ENCODE measurements around the gene CRADD. TPM values are rescaled to one million over a fixed set of nuclear protein-coding genes. Genes with fewer than 3 reads are reported as not detected.

The CRADD gene
- total RNA-seq, 2 experiments from 2014 or later: 7.0 to 11.3 TPM

DNA sequence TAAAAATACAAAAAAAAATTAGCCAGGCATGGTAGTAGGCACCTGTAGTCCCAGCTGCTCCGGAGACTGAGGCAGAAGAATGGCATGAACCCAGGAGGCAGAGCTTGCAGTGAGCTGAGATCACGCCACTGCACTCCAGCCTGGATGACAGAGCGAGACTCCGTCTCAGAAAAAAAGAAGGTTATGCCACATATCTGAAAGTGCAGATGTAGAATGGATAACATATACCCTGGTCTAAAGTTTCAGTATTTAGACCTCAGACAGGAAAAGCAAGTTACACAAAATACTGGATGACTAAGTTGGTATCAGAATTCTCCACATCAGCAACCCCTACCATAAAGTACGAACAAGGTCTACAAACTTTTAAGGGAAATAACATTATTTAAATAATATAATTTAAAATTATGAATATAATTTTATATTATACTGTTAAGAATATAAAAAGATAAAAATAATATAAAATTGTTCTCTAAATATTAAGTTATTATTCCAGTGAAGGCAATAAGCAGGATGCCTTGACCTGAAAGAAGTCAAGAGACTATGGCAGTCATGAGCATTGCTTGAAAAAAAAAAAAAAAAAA, 169.9 kb downstream of the CRADD start:
- no peak for DNase-seq
- peak; percentile 31 for ATAC-seq
- no peaks in the 10 kb centered on the region for H3K27me3 Mint-ChIP-seq
- ChIA-PET POLR2A (no interaction called here), CTCF (interaction anchor here (1.3 kb wide), 1 partner anchor 229 kb away, joined by 3 read pairs; no protein-coding TSS in a partner anchor)
- no peak overlapping the region for H3K27ac Mint-ChIP-seq
- intact Hi-C loops (cut with micrococcal nuclease): no loop called here
- TF ChIP-seq CTCF (IDR thresholded peaks at IDR 0.05): no peak
- peaks cover 31% of the 10 kb centered on the region for H3K4me1 Mint-ChIP-seq (ENCODE audit: low read depth)
- peaks cover 14% of the 10 kb centered on the region for H3K36me3 Mint-ChIP-seq (ENCODE audit: low read depth)
- H3K9me3 Mint-ChIP-seq: peaks cover 8% of the 10 kb centered on the region
- H3K4me3 Mint-ChIP-seq: no peak overlapping the region

GRCh38 chr12:93847517-93848474, 170.6 kb downstream of the CRADD start:
- TF ChIP-seq CTCF (IDR thresholded peaks at IDR 0.05): no peak
- ChIA-PET POLR2A (interaction anchor here (0.5 kb wide), 1 partner anchor 1353 kb away, joined by 3 read pairs; no protein-coding TSS in a partner anchor), CTCF (interaction anchor here (1.2 to 1.3 kb wide), 2 partner anchors 16 to 228 kb away, joined by 3 read pairs; no protein-coding TSS in a partner anchor)
- DNase-seq (no peak), ATAC-seq (peak; percentile 32)
- Mint-ChIP-seq H3K27me3 (no peaks in the 10 kb centered on the region), H3K36me3 (ENCODE audit: low read depth) (peaks cover 14% of the 10 kb centered on the region), H3K27ac (peak overlapping the region; percentile 65), H3K4me1 (ENCODE audit: low read depth) (peaks cover 31% of the 10 kb centered on the region), H3K4me3 (no peak overlapping the region), H3K9me3 (peaks cover 8% of the 10 kb centered on the region)
- intact Hi-C loops (cut with micrococcal nuclease): no loop called here

GRCh38 chr12:93848523-93849101, 171.4 kb downstream of the CRADD start:
- Mint-ChIP-seq H3K9me3 (peaks cover 8% of the 10 kb centered on the region), H3K4me1 (ENCODE audit: low read depth) (peaks cover 31% of the 10 kb centered on the region), H3K27ac (peak overlapping the region; percentile 65), H3K36me3 (ENCODE audit: low read depth) (peaks cover 14% of the 10 kb centered on the region), H3K27me3 (no peaks in the 10 kb centered on the region), H3K4me3 (no peak overlapping the region)
- POLR2A ChIA-PET: interaction anchor here (0.5 kb wide), 1 partner anchor 1352 kb away, joined by 3 read pairs; no protein-coding TSS in a partner anchor
- no peak for TF ChIP-seq CTCF (IDR thresholded peaks at IDR 0.05)
- CTCF ChIA-PET: interaction anchor here (1.2 to 1.3 kb wide), 2 partner anchors 17 to 227 kb away, joined by 3 read pairs; no protein-coding TSS in a partner anchor
- intact Hi-C loops (cut with micrococcal nuclease): no loop called here
- DNase-seq: no peak
- peak; percentile 34 for ATAC-seq

- no peak for ATAC-seq
Observed at GRCh38 chr12:93849946-93850345, 172.8 kb downstream of the CRADD start.

More at GRCh38 chr12:93849946-93850345, 172.8 kb downstream of the CRADD start:
- TF ChIP-seq CTCF (IDR thresholded peaks at IDR 0.05): no peak
- Mint-ChIP-seq H3K27ac (no peak overlapping the region), H3K27me3 (no peaks in the 10 kb centered on the region), H3K9me3 (peaks cover 8% of the 10 kb centered on the region), H3K4me1 (ENCODE audit: low read depth) (peaks cover 31% of the 10 kb centered on the region), H3K36me3 (ENCODE audit: low read depth) (peaks cover 14% of the 10 kb centered on the region), H3K4me3 (no peak overlapping the region)
- CTCF ChIA-PET: no interaction called here
- POLR2A ChIA-PET: no interaction called here
- intact Hi-C loops (cut with micrococcal nuclease): no loop called here
- no peak for DNase-seq
